GM21723 (cell line): ENCODE data around the gene PGF.
"Not testable (repeated sequence)": the region's sequence is repeated elsewhere in the genome, so short reads cannot be mapped to it uniquely, and the experiment has no call there.

Experiments used
- ATAC-seq: cut with Tn5 transposase; IDR thresholded peaks from one replicate; pipeline ENCODE4 v1.9.1; 2021; ENCODE audit warnings: mild to moderate bottlenecking, moderate library complexity; ENCODE audit not compliant: unreplicated experiment

Gene PGF

DNA sequence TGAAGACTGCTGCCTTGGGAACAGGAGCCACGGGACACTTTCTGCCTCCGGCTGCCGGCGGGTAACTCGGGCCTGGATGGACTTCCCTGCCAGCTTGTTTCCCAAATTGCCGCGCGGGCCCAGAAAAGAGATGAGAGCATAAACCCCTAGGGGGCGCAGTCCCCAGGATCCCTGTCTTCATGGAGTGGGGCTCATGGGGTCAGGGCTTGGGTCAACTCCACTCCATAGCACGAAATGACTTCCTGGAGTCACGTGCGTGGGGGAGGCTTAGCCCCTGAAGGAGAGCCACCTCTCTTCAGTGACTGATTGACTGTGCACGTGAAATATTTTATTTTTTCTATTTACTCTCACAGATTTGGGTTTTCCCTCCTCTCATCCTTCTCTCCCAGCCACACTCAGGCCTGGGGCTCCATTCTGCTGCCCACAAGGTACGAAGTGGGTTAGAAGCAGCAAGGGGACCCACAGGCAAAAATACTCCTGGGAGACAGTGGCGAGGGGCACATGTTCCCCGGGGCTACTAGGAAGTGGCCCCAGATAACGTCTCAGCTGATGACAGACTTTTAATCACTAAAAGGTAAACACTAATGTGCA, 10.0 kb downstream of the PGF start:
- no peak for ATAC-seq

DNA sequence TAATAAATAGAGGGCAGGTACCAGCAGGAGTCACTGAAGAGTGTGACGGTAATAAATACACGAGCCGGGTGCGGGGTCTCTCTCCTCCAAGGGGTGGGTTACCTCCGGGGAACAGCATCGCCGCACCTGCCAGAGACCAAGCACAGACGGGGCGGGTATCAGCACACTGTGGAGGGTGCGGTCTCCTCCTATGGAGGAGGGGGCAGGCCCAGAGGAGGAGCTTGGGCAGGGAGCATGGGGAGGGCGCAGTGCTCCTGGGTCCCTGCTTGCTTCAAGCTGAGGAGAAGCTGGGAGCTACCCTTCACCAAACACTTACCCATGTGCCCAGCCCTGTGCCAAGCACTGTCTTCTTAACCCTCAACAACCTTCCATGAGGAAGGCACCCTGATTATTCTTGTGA, 12.8 kb downstream of the PGF start:
- ATAC-seq, result peak; percentile 30

DNA sequence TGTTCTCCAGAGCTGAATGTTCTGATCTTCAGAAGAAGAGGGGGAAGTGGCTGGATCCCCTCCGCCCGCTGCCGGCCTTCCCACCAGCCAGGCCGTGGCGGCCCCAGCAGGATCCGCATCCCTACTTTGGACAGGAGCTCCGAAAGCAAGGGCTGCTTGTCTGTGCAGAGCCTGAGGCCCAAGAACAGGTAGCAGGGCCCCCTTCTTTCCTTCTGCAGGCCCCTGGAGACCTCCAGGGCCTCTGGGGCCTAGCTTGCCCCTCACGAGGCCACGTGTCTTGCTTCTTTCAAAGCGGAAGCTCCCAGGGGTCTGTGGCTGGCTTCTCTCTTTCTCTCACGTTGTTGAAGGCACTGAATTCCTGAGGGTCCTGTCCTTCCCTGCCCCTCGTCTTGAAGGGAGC, 13.2 kb downstream of the PGF start:
- peak; percentile 29 for ATAC-seq

DNA sequence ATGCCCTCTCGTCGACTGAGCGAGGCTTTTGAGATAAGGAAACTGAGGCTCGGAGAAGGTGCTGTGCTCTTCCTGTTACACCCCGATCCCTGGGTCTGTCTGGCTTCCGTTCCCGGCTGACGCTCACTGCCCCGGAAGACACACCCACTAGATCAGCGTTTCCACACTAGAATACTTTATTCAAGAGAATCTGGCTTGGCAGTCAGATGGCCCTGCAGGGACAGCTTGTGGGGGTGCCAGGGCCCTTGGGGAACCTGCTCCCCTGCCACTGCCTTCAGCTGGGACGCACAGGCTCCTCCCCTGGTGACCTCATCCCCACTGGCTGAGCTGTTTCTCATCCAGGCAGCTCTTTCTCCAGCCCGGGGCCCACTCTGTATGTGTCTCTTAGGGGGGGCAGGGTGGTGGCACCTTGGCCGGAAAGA, 13.7 kb downstream of the PGF start:
- peak; percentile 53 for ATAC-seq

DNA sequence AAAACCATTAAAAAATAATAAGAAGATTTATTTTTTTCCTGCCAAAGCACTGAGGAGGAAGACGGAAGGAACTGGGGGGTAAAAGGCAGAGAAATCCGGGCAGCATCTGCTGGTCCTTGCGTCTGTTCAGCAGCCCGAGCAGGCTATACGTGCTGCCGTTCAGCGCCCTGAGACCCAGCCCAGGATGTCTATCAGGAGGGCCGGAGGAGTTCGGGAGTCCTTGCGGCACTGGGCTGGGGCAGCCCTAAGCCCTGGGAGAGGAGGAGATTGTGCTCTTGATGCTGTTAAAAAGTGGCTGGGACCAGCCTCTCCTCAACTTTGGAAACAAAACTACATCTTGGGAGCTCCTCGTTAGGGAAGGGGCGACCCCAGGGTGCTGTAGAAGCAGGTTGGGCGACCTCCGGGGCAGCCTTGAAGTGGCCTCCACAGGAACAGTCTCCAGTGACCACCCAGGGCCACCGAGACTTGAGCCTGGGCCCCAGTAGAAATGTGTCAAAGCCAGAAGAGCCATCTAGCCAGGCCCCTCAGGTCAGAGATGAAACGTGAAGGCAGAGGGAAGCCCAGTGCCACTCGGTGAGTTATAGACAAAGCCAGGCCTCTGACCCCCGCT, 14.3 kb downstream of the PGF start:
- no peak for ATAC-seq

DNA sequence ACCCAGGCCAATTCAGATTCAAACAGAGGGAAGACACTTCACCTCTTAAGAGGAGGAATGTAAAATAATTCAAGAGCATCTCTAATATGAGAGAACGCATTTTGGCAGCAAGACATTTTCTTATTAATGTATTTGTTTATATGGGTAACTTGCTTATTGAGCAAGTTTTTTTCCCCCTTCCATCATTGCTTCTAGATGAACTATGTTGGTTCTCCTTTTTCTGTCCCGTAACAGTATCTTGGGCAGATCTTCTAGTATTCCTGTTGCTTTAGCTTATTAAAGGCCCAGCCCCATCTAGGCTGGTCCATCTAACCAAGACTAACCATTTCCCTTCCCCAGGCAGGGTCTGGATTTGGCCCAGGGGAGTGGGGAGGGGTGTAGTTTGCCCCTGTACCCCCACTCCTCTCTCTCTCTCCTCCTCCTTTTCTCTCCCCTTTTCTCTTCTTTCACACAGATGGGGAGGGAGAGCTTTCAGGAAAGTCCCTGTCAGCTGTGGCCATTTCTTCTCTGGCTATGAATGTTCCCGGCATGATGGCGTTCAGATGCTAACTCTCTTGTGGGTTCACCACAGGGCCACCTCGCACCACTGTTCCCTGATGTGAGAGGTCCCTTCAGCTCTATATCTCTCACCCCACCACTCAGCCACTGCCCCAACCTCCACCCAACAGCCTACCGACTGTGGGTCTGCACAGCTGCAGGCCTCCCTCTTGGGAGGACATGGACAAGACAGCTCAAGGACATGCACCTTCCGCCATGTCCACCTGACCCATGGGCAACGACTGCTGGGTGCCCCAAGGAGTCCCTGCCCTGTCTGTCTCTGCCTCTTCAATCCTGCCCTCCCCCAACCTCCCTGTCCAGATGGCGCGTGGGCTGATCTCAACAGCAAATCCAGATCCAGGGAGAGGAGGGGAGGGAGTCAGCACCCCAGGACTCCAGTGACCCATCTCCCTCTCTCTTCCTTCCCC, 16.6 kb downstream of the PGF start:
- no peak for ATAC-seq

DNA sequence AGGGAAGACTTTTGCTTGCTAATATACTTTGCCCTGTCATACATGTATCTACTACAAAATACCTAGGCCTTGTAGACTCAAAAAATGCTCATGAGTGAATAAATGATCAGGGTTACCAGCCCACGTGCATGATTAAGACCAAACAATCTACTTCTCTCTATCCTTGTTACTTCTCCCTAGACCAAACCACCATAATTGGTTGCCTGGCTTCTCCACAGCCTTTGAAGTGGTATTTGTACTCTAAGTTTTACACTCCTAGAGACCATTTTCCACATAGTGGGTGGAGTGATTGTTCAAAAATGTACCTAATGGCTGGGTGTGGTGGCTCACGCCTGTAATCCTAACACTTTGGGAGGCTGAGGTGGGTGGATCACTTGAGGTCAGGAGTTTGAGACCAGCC, 18.2 kb downstream of the PGF start:
- ATAC-seq, result no peak

DNA sequence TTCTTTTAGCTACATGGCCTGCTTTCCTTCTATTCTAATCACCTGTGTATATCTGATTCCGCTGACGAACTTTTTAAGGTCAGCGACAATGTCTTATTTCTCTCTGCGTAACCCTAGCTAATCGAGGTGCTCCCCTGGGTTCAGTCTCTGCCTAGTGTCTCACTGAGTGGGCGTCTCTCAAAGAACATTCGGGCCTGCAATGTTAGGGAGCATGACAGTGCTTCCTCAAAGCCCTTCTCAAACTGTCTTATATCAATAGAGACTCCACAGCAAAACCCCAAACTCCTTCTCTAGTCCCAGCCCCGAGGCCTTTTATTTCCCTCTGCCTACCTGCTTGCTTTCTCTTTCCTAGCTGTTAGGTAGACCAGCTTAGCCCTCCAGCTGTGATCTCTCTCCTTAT, 18.7 kb downstream of the PGF start:
- no peak for ATAC-seq

DNA sequence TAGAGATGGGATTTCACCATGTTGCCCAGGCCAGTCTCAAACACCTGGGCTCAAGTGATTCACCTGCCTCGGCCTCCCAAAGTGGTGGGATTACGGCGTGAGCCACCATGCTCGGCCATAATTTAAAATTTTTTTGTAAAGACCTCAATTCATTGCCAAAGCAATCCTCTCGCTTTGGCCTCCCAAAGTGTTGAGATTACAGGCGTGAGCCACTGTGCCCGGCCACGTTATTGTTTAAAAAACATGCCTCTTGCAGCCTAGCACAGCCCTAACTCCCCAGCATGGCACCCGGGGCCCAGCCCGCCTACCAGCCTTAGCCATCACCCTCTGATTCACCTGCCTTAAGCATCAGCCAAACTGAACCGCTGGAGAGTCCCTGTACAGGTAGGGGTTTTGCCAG, 19.2 kb downstream of the PGF start:
- ATAC-seq, result no peak

DNA sequence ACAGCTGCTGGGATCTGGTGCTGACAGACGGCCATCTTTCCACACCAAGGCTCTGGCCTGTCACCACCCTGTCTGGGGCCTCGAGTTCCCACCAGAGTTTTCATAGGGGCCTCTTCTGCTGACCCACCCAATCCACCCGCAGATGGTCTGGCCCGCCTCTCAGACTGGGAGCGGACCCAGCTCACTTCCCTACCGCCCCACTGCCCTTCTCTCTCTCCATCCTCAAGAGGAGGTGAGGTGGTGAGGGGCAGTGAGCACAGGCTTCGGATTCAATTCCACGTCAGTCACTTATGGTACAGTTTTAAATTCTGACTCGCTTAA, 20.1 kb downstream of the PGF start:
- ATAC-seq, result no peak

DNA sequence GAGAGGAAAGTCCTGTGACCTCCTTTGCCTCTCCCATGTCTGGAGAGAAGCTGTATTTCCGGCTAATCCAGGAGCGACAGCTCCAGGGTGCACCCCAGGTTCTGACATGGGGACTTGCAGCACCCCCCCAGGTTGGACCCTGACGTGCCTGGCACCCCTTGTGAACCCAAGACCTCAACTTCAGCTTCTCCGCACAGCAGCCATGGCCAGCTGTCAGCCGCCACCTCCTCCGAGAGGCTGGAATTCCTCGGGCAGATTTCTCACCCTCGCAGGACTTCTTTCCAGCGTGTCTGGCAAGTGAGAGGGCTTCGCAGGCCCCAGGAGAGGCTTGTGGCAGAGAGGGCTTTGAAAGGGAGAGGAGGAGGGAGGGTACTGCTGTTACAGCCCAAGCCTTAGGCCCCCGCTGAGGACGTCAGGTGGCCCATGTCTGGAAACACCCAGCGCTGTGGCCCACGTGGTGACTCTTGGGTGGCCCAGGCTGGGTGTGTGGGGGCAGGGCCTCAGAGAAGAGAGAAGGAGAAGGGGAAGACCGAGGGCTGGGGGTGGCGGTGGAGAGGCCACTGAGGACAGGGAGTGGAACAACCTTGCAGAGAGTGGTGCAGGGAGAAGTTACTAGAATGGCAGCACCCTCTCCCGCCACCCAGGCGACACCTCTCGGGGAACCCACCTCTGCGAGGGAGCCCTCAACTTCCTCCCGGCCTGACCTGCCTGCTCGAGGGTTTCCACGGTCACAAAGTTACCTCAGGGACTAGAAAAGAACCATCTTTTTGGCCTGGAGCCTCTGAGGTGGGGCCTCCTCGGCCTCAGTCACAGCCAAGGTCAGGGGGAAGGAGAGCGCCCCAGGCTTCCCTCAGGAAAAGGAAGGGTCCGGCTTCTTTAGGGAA, 20.7 kb downstream of the PGF start:
- no peak for ATAC-seq

DNA sequence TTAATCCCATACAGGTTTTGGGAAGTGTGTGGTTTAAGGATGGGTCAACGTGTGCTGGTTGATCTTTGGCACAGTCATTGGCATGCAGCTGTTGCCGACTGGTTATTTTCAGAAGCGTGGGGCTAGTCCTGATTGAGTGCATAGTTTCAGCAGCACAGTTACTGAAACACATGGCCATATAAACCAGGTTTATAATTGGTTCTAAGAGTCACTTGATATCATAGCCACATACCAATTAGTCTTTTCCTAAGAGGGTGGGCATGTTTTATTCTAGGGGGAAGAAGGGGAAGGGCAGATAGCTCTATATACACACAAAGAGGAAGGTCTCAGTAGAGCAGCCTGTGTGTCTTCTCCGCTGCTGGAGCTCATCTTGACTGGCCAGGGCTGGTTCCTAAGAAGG, 21.4 kb downstream of the PGF start:
- no peak for ATAC-seq

DNA sequence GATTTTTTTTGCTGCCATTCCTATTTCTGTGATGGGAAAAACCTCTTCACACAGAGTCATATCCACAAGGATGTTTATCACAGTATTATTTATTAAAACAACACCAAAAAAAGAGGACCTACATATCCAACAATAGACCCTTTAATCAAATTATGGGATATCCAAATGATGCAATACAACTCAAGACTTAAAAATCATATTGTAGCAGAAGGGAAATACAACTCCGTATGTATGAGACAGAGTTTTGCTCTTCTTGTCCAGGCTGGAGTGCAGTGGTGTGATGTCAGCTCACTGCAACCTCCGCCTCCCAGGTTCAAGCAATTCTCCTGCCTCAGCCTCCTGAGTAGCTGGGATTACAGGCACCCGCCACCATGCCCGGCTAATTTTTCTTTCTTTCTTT, 22.5 kb downstream of the PGF start:
- ATAC-seq, result not testable (repeated sequence)

DNA sequence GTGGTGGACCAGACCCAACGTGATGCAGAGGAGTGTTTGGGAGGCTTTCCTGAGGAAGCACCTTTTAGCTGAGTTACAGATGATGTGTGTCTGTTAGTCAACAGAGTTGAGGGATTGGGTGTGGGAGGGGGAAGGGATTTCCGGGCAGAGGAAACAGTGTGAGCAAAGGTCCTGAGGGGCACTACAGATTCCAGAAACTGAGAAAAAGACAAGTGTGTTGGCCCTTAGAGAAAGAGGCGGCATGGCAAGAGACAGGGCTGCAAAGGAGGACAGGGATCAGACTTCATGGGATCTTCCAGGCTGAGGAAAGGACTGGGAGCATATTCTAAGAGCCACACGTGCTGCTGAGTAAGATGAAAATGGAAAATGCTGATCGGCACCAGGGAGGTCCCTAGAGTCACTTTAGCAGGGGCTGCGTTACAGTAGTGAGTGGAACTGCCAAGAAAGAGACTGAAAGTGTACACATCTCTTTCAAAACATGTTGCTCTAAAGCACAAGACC, 22.9 kb downstream of the PGF start:
- ATAC-seq, result no peak

DNA sequence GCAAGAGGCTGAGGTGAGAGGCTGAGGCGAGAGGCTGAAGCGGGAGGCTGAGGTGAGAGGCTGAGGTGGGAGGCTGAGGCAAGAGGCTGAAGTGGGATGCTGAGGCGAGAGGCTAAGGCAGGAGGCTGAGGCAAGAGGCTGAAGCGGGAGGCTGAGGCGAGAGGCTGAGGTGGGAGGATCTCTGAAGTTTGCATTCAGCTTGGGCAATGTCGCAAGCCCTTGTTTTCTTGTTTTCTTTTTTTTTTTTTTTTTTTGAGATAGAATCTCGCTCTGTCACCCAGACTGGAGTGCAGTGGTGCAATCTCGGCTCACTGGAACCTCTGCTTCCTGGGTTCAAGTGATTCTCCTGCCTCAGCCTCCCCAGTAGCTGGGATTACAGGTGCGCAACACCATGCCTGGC, 23.7 kb downstream of the PGF start:
- not testable (repeated sequence) for ATAC-seq

DNA sequence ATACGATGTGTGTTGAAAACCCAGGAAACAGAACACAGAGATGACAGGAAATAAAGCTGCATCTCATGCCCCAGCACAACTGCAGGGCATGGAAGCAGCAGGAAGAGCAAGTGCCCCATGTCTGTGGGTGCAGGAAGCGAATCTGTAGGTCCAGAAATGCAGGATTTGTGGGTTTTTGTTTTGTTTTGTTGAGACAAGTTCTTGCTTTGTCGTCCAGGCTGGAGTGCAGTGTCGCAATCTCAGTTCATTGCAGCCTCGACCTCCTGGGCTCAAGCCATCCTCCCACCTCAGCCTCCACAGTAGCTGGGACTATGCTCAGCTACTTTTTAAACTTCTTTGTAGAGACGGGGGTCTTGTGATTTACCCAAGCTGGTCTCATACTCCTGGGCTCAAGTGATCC, 26.2 kb downstream of the PGF start:
- no peak for ATAC-seq

DNA sequence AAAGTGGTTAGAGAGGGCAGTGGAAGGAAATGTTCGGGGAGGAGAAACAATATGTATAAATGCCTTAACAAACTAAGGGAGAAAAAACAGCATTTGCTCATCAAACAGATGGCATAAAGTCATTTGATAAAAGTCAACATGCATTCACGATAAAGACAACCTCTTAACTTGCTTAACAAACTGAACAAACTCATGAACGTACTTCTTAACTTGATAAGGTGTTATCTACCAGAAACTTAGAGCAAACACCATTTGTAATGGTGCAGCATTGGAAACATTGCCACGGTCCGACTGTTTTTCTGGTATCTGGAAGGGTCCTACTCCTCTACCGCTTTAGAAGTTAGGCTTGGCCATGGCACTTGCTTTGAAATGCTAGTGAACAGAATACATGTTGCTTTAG, 28.2 kb downstream of the PGF start:
- no peak for ATAC-seq

DNA sequence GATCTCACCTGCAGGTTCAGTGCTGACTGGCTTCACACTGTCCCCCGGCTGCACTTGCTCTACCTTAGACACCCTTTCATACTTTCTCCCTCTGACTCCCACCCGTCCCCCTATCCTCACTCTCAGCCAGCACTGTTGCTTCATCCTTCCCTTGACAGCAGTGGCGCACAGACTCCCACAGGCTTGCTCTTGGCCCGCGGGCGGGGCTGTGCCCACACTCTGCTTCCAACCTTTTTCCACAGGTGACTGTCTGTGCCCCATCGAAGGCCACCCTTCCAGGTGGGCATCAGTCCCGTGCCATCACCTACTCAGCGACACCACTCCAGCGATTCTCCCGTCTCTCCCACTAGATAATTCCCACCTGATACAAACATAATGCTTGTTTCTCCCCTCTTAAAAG, 31.3 kb downstream of the PGF start:
- ATAC-seq, result no peak

DNA sequence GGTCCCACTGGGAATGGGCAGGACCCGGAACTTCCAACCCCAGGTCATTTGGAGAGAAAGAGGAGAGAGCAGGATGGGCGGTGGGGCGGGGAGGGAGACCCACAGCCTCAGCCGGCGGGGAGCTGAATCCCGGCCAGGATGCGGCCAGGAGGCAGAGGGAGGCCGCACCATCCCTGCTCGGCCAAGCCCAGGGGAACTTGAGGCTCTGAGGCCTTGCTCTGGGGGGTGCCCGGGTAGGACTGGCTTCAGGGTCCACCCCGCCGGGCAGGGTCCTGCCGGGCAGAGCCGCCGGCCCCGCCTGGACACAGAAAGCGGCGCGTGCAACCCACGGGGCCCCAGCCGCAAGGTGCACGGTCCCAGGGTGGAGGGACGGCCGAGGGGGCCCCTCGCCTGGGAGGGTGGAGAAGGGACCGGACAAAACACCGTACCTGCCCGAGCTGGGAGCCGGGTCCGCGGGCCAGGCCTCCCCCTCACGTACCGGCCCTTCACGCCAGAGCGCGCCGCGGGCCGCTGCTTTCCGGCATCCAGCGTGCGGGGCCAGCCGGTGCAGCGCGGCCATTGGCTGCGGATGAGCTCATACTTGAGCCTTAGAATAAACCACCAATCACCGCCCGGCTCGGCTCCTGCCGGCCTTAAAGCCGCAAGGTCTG, 32.5 kb downstream of the PGF start, which contains the start of gene RPS6KL1:
Gene RPS6KL1 (minus strand): TSS at position 509 of the 650 bp plus-strand sequence. CDS start 1,719 bp downstream, outside the sequence.
- ATAC-seq, result peak; percentile 84

DNA sequence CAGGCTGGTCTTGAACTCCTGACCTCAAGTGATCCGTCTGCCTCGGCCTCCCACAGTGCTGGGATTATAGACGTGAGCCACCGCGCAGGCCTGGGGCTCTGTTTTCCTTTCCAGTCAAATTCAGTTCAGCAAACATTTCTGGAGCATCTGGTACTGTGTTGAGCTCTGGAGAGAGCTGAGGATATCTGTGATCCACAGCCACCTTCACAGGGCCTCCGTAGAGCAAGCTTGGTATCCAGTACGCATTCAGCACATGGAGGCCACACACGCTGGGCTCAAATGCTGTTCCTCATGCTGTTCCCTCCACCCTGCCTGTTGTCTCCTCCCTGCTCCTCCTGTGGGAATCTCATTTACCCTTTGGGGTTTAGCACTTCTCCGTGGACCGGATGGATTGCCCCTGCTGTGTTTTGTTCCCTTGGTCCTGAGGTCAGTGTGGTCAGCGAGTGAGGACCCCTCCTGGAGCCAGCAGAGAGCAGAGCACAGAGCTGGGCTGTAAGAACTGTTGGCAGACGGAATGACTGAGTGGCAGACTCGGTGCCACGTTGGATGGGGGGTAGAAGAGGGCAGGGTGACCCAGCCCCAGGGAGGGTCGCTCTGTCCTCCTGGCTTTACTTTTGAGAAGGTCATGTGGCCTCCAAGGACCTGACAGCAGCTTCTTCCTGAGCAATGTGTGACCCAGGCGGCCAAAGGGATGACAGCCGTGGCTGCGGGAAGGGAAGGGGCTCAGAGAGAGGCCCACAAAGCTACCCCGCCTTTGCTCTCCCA, 33.2 kb downstream of the PGF start:
- no peak for ATAC-seq
